Endothelial cell of umbilical vein (primary cell): Measurements from ENCODE around the gene LTK. TPM values are rescaled to one million over a fixed set of nuclear protein-coding genes. Genes with fewer than 3 reads are reported as not detected.

Source experiments
- BruUV-seq: library from RNA; stranded (reverse); fragments of 400-500 nt; replicated peaks from 2 replicates; lab custom pipeline; 2021; lab: Mats Ljungman, UMichigan
- CTCF ChIA-PET: fragments of 300-600, 350-600 bp; sonication (Branson Sonifier 250); formaldehyde crosslinking; loops from one replicate; lab custom pipeline; 2021; ENCODE audit warnings: antibody characterized with exemption, inconsistent platforms; lab: Charles Lee
- POLR2A ChIA-PET: fragments of 300-600, 350-600 bp; sonication (Branson Sonifier 250); formaldehyde crosslinking; loops from one replicate; lab custom pipeline; 2021; ENCODE audit warnings: antibody characterized with exemption, inconsistent platforms; lab: Charles Lee
- DNase-seq: peaks from one replicate; pipeline ENCODE4 v3.0.0-alpha.2; 2011; ENCODE audit warnings: low read depth, low spot score
- FAIRE-seq: peaks from 2 replicates; lab custom pipeline; 2011; peaks lifted over from hg19 to GRCh38; lab: Jason Lieb, UNC
- H2AFZ ChIP-seq: 2 replicates; pipeline ENCODE4 v1.6.0; 2012; ENCODE audit warnings: low read depth, low read length, control low read depth, inconsistent platforms
- H3K27ac ChIP-seq: 2 replicates; pipeline ENCODE4 v1.5.1; 2011; ENCODE audit warnings: low read depth, mild to moderate bottlenecking, control low read depth, low read length, moderate library complexity; ENCODE audit not compliant: insufficient read depth
- H3K27me3 ChIP-seq, 2 experiments: 2 replicates each; pipeline versions ENCODE4 v1.6.0 to v1.6.1; 2011; ENCODE audit warnings: low read length in 2 of 2, mixed read lengths in 1 of 2; ENCODE audit not compliant: control insufficient read depth in 2 of 2, insufficient read depth in 2 of 2
- H3K36me3 ChIP-seq, 2 experiments: 2 replicates in 1 of 2; 3 replicates in 1 of 2; pipeline ENCODE4 v1.5.1; 2011; ENCODE audit warnings: low read length in 2 of 2, mild to moderate bottlenecking in 1 of 2, moderate library complexity in 1 of 2; ENCODE audit not compliant: control insufficient read depth in 2 of 2, insufficient read depth in 2 of 2; ENCODE audit errors: extremely low read depth in 1 of 2
- H3K4me1 ChIP-seq: 3 replicates; pipeline ENCODE4 v1.5.1; 2011; ENCODE audit warnings: mild to moderate bottlenecking, low read length; ENCODE audit not compliant: control insufficient read depth, insufficient read depth; ENCODE audit errors: extremely low read depth
- H3K4me2 ChIP-seq: 2 replicates; pipeline ENCODE4 v1.6.1; 2011; ENCODE audit warnings: low read length, control low read depth, mixed read lengths; ENCODE audit not compliant: insufficient read depth
- H3K4me3 ChIP-seq, 3 experiments: fragments of 200-600 bp in 1 of 3; sonication (generic), shearing (Covaris generic) in 1 of 3; replicated peaks in 1 of 3; 2 replicates each; pipeline ENCODE4 v1.5.1; 2011 to 2016; ENCODE audit warnings: control low read depth in 3 of 3, low read length in 3 of 3, mild to moderate bottlenecking in 2 of 3, inconsistent platforms in 1 of 3, low read depth in 1 of 3, moderate library complexity in 1 of 3; ENCODE audit not compliant: insufficient read depth in 1 of 3
- H3K79me2 ChIP-seq: 2 replicates; pipeline ENCODE4 v1.6.0; 2012; ENCODE audit warnings: low read length, inconsistent platforms; ENCODE audit not compliant: control insufficient read depth, insufficient read depth
- H3K9ac ChIP-seq: replicated peaks from 2 replicates; pipeline ENCODE3; 2011; ENCODE audit warnings: low read length, control low read depth; ENCODE audit not compliant: insufficient read depth; ENCODE audit errors: extremely low read depth
- H3K9me1 ChIP-seq: replicated peaks from 3 replicates; pipeline ENCODE4 v1.6.0; 2011; ENCODE audit warnings: mild to moderate bottlenecking, low read length; ENCODE audit not compliant: control insufficient read depth, insufficient read depth; ENCODE audit errors: extremely low read depth
- H3K9me3 ChIP-seq: replicated peaks from 2 replicates; pipeline ENCODE4 v1.5.1; 2012; ENCODE audit warnings: low read length, inconsistent platforms; ENCODE audit not compliant: control insufficient read depth, insufficient read depth
- H4K20me1 ChIP-seq: replicated peaks from 2 replicates; pipeline ENCODE3; 2011; ENCODE audit warnings: mild to moderate bottlenecking, low read length; ENCODE audit not compliant: control insufficient read depth, insufficient read depth; ENCODE audit errors: extremely low read depth
- EZH2 ChIP-seq: IDR thresholded peaks from 2 replicates; pipeline ENCODE4 v1.6.1; 2012; ENCODE audit warnings: borderline replicate concordance, low read depth, mild to moderate bottlenecking, moderate library complexity, low read length, inconsistent platforms; ENCODE audit not compliant: severe bottlenecking
- FOS ChIP-seq: IDR thresholded peaks from 2 replicates; pipeline ENCODE4 v1.6.1; 2011; ENCODE audit warnings: mild to moderate bottlenecking, low read length, moderate library complexity, borderline replicate concordance; ENCODE audit not compliant: insufficient read depth
- JUN ChIP-seq: IDR thresholded peaks from 2 replicates; pipeline ENCODE4 v1.6.1; 2011; ENCODE audit warnings: borderline replicate concordance, low read depth; ENCODE audit not compliant: insufficient read length, insufficient read depth
- MYC ChIP-seq: IDR thresholded peaks from one replicate; pipeline ENCODE4 v1.6.1; 2011; ENCODE audit warnings: mild to moderate bottlenecking, low read depth, low read length
- POLR2A ChIP-seq: IDR thresholded peaks from 2 replicates; pipeline ENCODE4 v1.6.1; 2012; ENCODE audit warnings: low read depth, mild to moderate bottlenecking, control low read depth, low read length
- dilution Hi-C: fragments of 300-500 bp; cut with MboI; formaldehyde crosslinking; loops from one replicate; pipeline ENCODE4 v1.15.0; 2019; ENCODE audit warnings: low sequenced_read_pairs; ENCODE audit not compliant: extremely low pct_ligation_motif_present
- intact Hi-C: fragments of 100-400 bp; cut with micrococcal nuclease; formaldehyde crosslinking; loops from one replicate; pipeline ENCODE4 v1.10.0; 2022
- polyA plus RNA-seq, 4 experiments: library from polyadenylated mRNA; depleted of rRNA in 3 of 4; stranded (reverse) in 3 of 4; unstranded in 1 of 4; fragments of >200 nt; gene quantifications; 2 replicates each; pipeline versions ENCODE4 v1.2.1 to v1.2.3, GENCODE V29; 2011 to 2012; ENCODE audit warnings: missing spikeins in 1 of 4
- total RNA-seq: library from RNA; stranded (reverse); gene quantifications from 2 replicates; pipeline ENCODE4 v1.2.3, GENCODE V29; 2021
- TF ChIP-seq, protein P1 (sequence below), 2 donors: IDR thresholded peaks; 1 replicate in 1 of 2; 2 replicates in 1 of 2; pipeline ENCODE4 v1.5.1; 2011; ENCODE audit warnings: low read length in 2 of 2, mild to moderate bottlenecking in 2 of 2, moderate library complexity in 2 of 2, control low read depth in 1 of 2, inconsistent platforms in 1 of 2, low read depth in 1 of 2; ENCODE audit not compliant: insufficient read depth in 1 of 2; ENCODE audit errors: extremely low read depth in 1 of 2
- TF ChIP-seq, protein P2 (sequence below): IDR thresholded peaks from 2 replicates; pipeline ENCODE4 v1.6.1; 2011; ENCODE audit not compliant: insufficient read depth, insufficient read length

The LTK gene
- total and polyA plus RNA-seq, 2 donors (not counting 3 experiments of a cell fraction or from before 2014, with no cell fraction given), result 0.15 to 0.17 TPM

DNA sequence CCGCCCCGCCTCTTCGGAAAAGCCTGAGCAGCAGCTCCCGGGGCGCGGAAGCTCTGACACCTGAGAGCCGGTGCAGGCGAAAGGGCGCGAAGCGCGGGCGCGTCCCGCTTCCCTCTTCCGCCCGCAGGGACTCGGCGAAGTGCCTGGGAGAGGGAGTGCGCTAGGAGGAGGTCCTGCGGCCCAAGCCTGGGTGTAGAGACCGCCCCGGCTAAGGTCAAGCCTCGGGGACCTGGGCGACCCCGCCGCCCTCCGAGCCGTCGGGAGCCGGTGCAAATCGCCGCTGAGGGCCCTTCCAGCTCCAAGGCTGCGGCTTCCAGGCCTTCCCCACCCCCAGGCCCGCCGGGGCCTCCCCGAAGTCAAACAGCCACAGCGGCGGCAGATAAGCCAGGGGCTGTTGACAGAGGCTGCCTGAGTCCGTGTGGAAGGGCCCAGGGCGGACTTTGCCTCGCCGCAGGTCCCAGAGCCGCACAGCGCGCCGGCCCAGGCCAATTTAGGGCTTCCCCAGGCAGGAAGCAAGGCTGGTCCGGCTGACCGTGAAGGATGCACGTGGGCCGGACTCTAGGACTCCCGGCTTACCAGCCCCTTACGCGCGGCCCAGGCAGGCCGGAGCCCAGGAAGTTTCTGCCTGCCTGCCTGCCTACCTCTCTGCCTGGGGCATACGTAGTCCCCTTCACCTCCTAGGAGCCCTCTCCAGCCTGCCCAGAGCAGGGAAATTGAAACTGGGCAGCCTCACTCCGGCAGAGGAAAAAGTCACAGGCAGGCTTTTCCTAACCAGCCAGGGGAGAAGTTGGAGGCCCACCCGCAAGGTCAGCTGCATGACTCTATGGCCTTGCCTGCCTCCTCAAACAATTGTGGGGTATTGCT is 17.7 kb downstream of the LTK start:
- dilution Hi-C loops, result no loop called here
- POLR2A ChIA-PET, result no interaction called here
- H3K4me1 ChIP-seq, result peaks cover 25% of the 10 kb centered on the region

DNA sequence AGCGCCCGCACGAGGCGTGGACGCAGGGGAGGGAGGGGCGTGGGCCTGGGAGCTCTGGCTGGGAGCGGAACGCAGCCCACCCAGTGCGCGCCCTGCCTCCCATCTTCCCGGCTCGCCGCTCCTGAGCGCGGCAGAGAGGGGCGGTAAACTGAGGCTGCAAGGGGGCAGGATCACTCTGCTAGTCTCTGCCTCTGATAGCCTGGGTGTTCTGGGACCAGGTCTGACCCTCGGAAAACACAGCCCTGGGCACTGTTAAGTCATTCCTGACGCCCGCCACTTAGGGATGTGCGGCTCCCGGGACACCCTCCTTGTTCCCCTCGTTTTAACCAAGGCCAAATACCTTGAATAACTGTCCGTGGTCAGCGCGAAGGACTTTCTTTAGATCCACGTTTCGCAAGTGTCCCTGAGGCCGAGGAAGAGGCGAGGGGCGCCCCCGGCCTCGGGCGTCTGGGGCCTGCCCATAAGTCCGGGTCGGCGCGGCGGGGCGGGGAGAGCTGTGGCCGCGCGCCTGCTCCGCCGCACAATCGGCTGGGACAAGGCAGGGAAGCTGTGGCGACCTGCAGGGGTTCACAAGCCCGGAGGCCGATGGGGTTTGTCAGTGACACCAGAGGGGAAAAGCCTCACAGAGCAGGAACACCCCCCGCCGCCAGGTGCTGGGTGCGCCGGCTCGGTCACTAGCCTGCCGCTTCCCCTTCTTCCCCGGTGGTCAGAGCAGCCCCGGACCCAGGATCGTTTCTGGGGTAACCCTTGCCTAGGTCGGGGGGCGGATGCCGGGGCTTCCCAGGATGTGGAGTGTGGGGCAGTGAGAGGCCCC is 18.5 kb downstream of the LTK start:
- Histone ChIP-seq H3K4me3 (no peak overlapping the region), H3K27me3 (peaks cover 19 to 36% of the 10 kb centered on the region in 2 experiments), H3K4me1 (peaks cover 27% of the 10 kb centered on the region), H3K27ac (no peak overlapping the region), H3K9me1 (no peaks in the 10 kb centered on the region), H3K9ac (no peak overlapping the region), H3K36me3 (no peaks in the 10 kb centered on the region), H2AFZ (no peak overlapping the region), H3K79me2 (no peaks in the 10 kb centered on the region), H3K4me2 (no peak overlapping the region), H4K20me1 (no peaks in the 10 kb centered on the region), H3K9me3 (no peaks in the 10 kb centered on the region)
- peak; percentile 8 for FAIRE-seq
- no TSS peak for BruUV-seq
- dilution Hi-C loops, result no loop called here
- no peak for DNase-seq
- intact Hi-C loops, result no loop called here
- CTCF ChIA-PET, result no interaction called here
- TF ChIP-seq, protein P1, sequence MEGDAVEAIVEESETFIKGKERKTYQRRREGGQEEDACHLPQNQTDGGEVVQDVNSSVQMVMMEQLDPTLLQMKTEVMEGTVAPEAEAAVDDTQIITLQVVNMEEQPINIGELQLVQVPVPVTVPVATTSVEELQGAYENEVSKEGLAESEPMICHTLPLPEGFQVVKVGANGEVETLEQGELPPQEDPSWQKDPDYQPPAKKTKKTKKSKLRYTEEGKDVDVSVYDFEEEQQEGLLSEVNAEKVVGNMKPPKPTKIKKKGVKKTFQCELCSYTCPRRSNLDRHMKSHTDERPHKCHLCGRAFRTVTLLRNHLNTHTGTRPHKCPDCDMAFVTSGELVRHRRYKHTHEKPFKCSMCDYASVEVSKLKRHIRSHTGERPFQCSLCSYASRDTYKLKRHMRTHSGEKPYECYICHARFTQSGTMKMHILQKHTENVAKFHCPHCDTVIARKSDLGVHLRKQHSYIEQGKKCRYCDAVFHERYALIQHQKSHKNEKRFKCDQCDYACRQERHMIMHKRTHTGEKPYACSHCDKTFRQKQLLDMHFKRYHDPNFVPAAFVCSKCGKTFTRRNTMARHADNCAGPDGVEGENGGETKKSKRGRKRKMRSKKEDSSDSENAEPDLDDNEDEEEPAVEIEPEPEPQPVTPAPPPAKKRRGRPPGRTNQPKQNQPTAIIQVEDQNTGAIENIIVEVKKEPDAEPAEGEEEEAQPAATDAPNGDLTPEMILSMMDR (IDR thresholded peaks at IDR 0.05; ENCODE audit: extremely low read depth in 1 of 2, insufficient read depth in 1 of 2, low read depth in 1 of 2, low read length in 2 of 2), result no peak
- TF ChIP-seq MYC (no peak), EZH2 (peak; percentile 87)
- TF ChIP-seq, protein P2, sequence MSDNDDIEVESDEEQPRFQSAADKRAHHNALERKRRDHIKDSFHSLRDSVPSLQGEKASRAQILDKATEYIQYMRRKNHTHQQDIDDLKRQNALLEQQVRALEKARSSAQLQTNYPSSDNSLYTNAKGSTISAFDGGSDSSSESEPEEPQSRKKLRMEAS, result no peak
- POLR2A ChIA-PET, result no interaction called here

More for the DNA sequence above, 17.7 kb downstream of the LTK start:
- H3K79me2 ChIP-seq, result no peaks in the 10 kb centered on the region
- no peak overlapping the region for H2AFZ ChIP-seq
- H3K27me3 ChIP-seq, result peaks cover 19 to 37% of the 10 kb centered on the region in 2 experiments
- intact Hi-C loops, result no loop called here
- FAIRE-seq (no peak), DNase-seq (no peak)
- BruUV-seq, result no TSS peak
- H3K36me3 ChIP-seq, result no peaks in the 10 kb centered on the region
- H3K27ac ChIP-seq, result no peak overlapping the region
- H3K4me3 ChIP-seq, result no peak overlapping the region
- H3K9ac ChIP-seq, result no peak overlapping the region
- TF ChIP-seq POLR2A (no peak), JUN (no peak), MYC (no peak), FOS (no peak)
- no peaks in the 10 kb centered on the region for H3K9me1 ChIP-seq
- no peak overlapping the region for H3K4me2 ChIP-seq
- no peaks in the 10 kb centered on the region for H4K20me1 ChIP-seq
- CTCF ChIA-PET, result no interaction called here
- H3K9me3 ChIP-seq, result no peaks in the 10 kb centered on the region
